ENCODE data around the gene WNT16. TPM values are rescaled to one million over a fixed set of nuclear protein-coding genes. Genes with fewer than 3 reads are reported as not detected.

WNT16 gene
- total and polyA plus RNA-seq, 12 donors = 0.06 to 0.19 (median 0.09) TPM; not detected in 4

DNA sequence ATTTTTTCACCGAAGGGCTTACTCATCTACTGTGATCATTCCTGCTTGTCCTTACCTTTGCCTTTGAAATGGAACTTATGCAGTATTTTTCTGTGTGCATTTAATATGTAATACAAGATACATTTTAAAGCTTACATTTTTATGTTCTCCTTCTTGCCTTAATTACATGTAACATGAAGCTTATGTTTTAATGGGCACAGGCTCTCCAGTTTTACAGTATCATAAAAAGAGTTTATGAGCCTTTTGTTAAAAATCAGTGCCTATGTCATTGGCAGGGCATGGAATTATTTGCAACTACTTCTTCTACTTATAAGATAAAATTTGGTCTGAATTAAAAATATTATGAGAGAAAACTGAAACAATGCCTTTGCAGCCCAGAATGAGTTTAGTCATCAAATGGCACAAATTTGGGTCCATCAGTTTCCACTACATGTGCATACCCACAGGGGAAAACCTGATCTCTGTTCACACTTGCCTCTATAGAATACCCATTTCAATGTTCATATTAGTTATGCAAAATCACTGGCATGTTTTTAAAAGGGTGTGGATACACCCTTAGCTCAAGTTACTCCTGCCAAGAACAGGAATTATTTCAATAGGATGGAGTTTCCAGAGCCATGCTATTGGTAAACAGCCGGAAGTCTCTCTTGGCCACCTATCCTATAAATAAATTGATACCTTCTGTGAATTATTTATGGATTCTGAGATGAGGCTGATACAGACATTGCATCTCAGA lies 27.9 kb upstream of the WNT16 start:
- intact Hi-C loops (cut with DNase I) = no loop called here
- H3K27me3 ChIP-seq = no peaks in the 10 kb centered on the region
- H3K4me3 ChIP-seq = no peak overlapping the region
- no peak for DNase-seq
- H3K4me1 ChIP-seq (replicated peaks in 1 of 2) = no peaks in the 10 kb centered on the region
- 94 to 98% (median 95%) methylated on average over 2 of the region's 2 CpGs for WGBS, 4 donors
- no peak for TF ChIP-seq CTCF (IDR thresholded peaks at IDR 0.05)
- no peak for TF ChIP-seq POLR2A (IDR thresholded peaks at IDR 0.05)
- H3K27ac ChIP-seq = no peak overlapping the region
- no peaks in the 10 kb centered on the region for H3K36me3 ChIP-seq (replicated peaks in 1 of 2)
- no peaks in the 10 kb centered on the region for H3K9me3 ChIP-seq (replicated peaks in 1 of 3)

DNA sequence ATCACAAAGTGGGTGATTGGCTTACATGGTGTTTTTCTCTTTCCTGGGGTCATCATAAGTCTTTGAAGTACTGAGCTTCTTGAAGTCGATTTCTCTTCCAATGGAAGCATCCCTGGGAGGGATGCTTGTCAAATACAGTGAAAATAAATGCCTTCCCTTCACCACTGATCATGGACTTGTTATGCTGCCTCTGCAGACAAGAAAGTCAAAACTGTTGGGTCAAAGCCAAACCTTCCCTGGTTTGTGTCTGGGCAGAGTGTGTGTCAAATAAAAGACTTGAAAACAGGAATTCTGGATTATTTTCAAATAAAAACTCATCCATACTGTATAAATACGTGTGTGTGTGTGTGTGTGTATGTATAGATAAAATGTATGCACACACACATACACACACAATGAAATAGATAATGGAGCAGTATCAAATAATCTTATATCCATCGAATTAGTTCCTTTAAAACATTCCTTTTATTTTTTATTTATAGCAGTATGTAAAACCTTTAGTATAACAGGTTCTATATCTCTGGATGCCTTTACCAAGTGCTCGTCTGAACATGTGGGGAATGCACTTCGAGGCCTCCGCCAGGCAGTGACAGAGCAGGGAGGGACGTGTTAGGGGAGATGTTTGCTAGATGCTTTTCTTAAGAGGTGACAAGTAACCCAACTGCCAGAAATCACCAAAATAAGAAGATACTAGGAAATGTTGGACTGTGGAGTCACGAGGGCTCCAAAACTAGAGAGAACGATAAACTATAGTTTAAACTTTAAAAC lies 27.2 kb upstream of the WNT16 start:
- TF ChIP-seq POLR2A (IDR thresholded peaks at IDR 0.05) = no peak
- TF ChIP-seq CTCF (IDR thresholded peaks at IDR 0.05) = no peak
- intact Hi-C loops (cut with DNase I) = no loop called here
- H3K4me1 ChIP-seq (replicated peaks in 1 of 2) = no peaks in the 10 kb centered on the region
- WGBS, 4 donors = 78 to 84% (median 79%) methylated on average over 9 of the region's 9 CpGs
- no peaks in the 10 kb centered on the region for H3K9me3 ChIP-seq (replicated peaks in 1 of 3)
- no peaks in the 10 kb centered on the region for H3K27me3 ChIP-seq
- H3K36me3 ChIP-seq (replicated peaks in 1 of 2) = no peaks in the 10 kb centered on the region
- no peak for DNase-seq
- H3K27ac ChIP-seq = no peak overlapping the region
- H3K4me3 ChIP-seq = no peak overlapping the region

- DNase-seq = no peak
- intact Hi-C loops (cut with DNase I) = no loop called here
- TF ChIP-seq POLR2A (IDR thresholded peaks at IDR 0.05) (no peak), CTCF (IDR thresholded peaks at IDR 0.05) (no peak)
- H3K4me3 ChIP-seq = no peak overlapping the region
- no peaks in the 10 kb centered on the region for H3K9me3 ChIP-seq (replicated peaks in 1 of 3)
- WGBS, 4 donors = 84 to 91% (median 87%) methylated on average over 8 of the region's 8 CpGs
- no peak overlapping the region for H3K27ac ChIP-seq
- H3K27me3 ChIP-seq = no peaks in the 10 kb centered on the region
- H3K36me3 ChIP-seq (replicated peaks in 1 of 2) = no peaks in the 10 kb centered on the region
- H3K4me1 ChIP-seq (replicated peaks in 1 of 2) = no peaks in the 10 kb centered on the region
Measured at GRCh38 chr7:121302214-121302745, 26.5 kb upstream of the WNT16 start.

DNA sequence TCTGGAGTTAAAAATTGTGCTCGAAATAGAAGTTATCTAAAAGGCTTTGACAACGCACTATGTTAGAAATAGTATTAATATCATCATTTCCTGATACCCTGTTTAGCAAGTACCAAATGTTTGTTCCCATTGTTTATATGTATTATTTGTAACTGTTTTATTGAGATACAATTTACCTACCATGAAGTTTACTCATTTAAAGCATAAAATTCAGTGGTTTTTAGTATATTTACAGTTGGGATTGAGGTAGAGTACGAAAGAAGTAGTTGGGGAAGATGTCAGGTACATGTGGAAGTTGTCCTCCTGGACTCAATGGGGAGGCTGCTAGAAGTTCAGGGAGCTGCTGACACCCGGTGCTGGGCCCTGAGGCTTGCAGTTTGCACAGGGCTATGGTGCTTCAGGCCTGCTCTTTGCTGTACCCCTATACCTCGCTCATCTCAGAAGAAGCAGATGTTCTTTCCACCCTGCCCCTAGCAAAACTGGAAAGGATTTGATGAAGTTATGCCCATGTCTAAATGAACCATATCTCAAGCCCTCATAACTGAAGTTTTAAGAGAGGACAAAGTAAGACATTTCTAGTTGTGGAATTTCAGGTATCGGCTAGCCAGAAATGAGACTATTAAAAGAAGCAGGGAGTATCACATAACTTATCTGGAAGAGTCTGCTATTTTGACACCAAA lies 25.2 kb upstream of the WNT16 start:
- no peaks in the 10 kb centered on the region for H3K27me3 ChIP-seq
- WGBS, 4 donors = 92 to 94% (median 93%) methylated on average over 6 of the region's 6 CpGs
- no peaks in the 10 kb centered on the region for H3K4me1 ChIP-seq (replicated peaks in 1 of 2)
- intact Hi-C loops (cut with DNase I) = no loop called here
- H3K27ac ChIP-seq = no peak overlapping the region
- no peak for DNase-seq
- H3K36me3 ChIP-seq (replicated peaks in 1 of 2) = no peaks in the 10 kb centered on the region
- H3K9me3 ChIP-seq (replicated peaks in 1 of 3) = no peaks in the 10 kb centered on the region
- TF ChIP-seq CTCF (IDR thresholded peaks at IDR 0.05) = no peak
- TF ChIP-seq POLR2A (IDR thresholded peaks at IDR 0.05) = no peak
- no peak overlapping the region for H3K4me3 ChIP-seq

Data from adrenal gland (tissue), 12 donors.